Vagina (tissue), 2 donors: ENCODE measurements around the gene PTPN9.

Source experiments
- POLR2A ChIP-seq, 2 donors: fragments of 450-650 bp; IDR thresholded peaks; one replicate each; pipeline ENCODE4 v1.6.1; 2017; ENCODE audit warnings: antibody characterized with exemption in 2 of 2, mild to moderate bottlenecking in 2 of 2, moderate library complexity in 2 of 2
- POLR2AphosphoS5 ChIP-seq, 2 donors: sonication (generic); formaldehyde crosslinking; IDR thresholded peaks; one replicate each; pipeline ENCODE4 v1.9.0; 2017; ENCODE audit warnings: antibody characterized with exemption in 2 of 2, mild to moderate bottlenecking in 2 of 2, low read depth in 1 of 2; ENCODE audit not compliant: insufficient read depth in 1 of 2
- TF ChIP-seq, protein P1 (sequence below), 3 experiments: fragments of 450-650 bp in 2 of 3; fragments of 200-600 bp in 1 of 3; sonication (generic) in 1 of 3; IDR thresholded peaks; one replicate each; pipeline ENCODE4 v1.5.1; 2017 to 2019; ENCODE audit warnings: antibody characterized with exemption in 3 of 3, mild to moderate bottlenecking in 2 of 3, moderate library complexity in 2 of 3

DNA sequence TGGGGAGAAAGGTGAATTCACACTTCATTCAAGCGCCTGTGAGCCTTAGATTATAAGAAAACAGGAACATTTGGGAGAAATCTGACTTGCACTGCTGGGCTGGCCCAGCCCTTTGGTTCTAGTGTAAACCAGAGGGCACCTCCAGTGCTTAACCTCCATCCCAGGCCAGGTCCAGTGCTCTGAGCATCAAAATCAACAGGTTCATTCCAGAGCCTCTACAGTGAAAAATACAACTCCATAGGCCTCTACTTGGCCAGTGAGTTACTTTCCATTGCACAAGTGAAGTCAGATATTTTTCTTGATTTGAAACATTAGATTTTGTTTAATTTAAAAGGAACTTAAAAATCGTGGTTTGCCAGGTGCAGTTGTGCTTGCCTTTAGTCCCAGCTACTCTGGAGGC lies 43.4 kb upstream of the PTPN9 start:
- TF ChIP-seq, protein P1, sequence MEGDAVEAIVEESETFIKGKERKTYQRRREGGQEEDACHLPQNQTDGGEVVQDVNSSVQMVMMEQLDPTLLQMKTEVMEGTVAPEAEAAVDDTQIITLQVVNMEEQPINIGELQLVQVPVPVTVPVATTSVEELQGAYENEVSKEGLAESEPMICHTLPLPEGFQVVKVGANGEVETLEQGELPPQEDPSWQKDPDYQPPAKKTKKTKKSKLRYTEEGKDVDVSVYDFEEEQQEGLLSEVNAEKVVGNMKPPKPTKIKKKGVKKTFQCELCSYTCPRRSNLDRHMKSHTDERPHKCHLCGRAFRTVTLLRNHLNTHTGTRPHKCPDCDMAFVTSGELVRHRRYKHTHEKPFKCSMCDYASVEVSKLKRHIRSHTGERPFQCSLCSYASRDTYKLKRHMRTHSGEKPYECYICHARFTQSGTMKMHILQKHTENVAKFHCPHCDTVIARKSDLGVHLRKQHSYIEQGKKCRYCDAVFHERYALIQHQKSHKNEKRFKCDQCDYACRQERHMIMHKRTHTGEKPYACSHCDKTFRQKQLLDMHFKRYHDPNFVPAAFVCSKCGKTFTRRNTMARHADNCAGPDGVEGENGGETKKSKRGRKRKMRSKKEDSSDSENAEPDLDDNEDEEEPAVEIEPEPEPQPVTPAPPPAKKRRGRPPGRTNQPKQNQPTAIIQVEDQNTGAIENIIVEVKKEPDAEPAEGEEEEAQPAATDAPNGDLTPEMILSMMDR (IDR thresholded peaks at IDR 0.05): no peak
- TF ChIP-seq POLR2A (IDR thresholded peaks at IDR 0.05): no peak
- TF ChIP-seq POLR2AphosphoS5 (IDR thresholded peaks at IDR 0.05; ENCODE audit: insufficient read depth in 1 of 2, low read depth in 1 of 2): no peak
